GM10248 (cell line): ENCODE data around the gene EIF3A.
A peak's percentile ranks its signal among the peaks of the same experiment; 100 is the strongest.
"Not testable (repeated sequence)": the region's sequence is repeated elsewhere in the genome, so short reads cannot be mapped to it uniquely, and the experiment has no call there.

ENCODE experiments used
- CTCF ChIA-PET: fragments of 300-600 bp; sonication (Branson Sonifier 250); formaldehyde crosslinking; extraction: SDS; loops from one replicate; lab custom pipeline; 2021; ENCODE audit warnings: antibody characterized with exemption; lab: Yijun Ruan, JAX
- POLR2A ChIA-PET: fragments of 350-650 bp; sonication (Branson Sonifier 250); formaldehyde crosslinking; extraction: SDS; loops from one replicate; lab custom pipeline; 2020; ENCODE audit warnings: antibody characterized with exemption; lab: Yijun Ruan, JAX
- DNase-seq: peaks from one replicate; pipeline ENCODE4 v3.0.0; 2012; ENCODE audit errors: extremely low spot score
- TF ChIP-seq, protein P1 (sequence below): IDR thresholded peaks from 2 replicates; pipeline ENCODE4 v1.5.1; 2012; ENCODE audit warnings: mild to moderate bottlenecking, low read depth; ENCODE audit errors: extremely low read depth, missing control alignments, control extremely low read depth

Gene EIF3A

DNA sequence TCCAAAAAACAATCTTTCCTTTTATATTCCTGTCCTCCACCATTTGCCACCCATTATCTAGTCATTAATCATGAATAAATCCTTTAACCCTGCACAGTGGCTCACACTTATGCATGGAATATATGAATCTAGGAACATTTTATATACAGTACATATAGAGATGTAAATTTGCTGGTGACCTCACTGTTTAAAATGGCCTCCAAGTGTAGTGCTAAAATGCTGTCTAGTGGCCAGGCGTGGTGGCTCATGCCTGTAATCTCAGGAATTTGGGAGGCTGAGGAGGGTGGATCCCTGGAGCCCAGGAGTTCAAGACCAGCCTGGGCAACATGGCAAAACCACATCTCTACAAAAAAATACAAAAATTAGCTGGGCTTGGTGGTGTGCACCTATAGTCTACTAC lies 41.5 kb downstream of the EIF3A start:
- CTCF ChIA-PET = interaction anchor here (1.0 to 1.1 kb wide), 2 partner anchors 8 to 24 kb away, joined by 3 to 4 read pairs; no protein-coding TSS in a partner anchor
- POLR2A ChIA-PET = no interaction called here
- no peak for DNase-seq
- TF ChIP-seq, protein P1, sequence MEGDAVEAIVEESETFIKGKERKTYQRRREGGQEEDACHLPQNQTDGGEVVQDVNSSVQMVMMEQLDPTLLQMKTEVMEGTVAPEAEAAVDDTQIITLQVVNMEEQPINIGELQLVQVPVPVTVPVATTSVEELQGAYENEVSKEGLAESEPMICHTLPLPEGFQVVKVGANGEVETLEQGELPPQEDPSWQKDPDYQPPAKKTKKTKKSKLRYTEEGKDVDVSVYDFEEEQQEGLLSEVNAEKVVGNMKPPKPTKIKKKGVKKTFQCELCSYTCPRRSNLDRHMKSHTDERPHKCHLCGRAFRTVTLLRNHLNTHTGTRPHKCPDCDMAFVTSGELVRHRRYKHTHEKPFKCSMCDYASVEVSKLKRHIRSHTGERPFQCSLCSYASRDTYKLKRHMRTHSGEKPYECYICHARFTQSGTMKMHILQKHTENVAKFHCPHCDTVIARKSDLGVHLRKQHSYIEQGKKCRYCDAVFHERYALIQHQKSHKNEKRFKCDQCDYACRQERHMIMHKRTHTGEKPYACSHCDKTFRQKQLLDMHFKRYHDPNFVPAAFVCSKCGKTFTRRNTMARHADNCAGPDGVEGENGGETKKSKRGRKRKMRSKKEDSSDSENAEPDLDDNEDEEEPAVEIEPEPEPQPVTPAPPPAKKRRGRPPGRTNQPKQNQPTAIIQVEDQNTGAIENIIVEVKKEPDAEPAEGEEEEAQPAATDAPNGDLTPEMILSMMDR = no peak

DNA sequence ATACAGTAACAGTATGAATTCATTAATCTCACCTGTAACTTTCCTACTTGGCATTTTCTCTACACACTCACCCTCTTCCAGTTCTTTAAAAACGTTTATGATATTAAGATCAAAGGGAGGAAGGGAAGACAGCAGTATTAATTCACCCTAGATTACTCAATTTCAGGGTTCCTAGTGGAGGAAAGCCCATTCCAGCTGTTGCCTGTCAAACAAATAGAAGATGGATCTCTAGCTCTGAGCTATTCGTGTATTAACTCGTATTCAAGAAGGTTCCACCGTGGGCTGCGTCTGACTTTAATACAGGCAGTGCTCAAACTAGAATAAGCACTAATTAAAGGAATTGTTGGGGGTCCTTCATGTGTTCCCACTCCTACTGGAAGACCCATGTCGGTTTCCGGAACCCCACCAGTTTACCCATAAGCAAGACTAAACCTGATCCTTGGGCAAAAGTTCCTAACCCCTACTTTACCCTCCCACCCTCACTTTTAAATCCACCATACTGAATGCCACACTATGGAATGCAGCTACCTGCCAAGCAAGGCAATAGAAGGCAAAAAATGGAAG lies 49.0 kb downstream of the EIF3A start:
- CTCF ChIA-PET = interaction anchor here (1.0 to 1.4 kb wide), 4 partner anchors 8 to 178 kb away, joined by 3 read pairs; no protein-coding TSS in a partner anchor

DNA sequence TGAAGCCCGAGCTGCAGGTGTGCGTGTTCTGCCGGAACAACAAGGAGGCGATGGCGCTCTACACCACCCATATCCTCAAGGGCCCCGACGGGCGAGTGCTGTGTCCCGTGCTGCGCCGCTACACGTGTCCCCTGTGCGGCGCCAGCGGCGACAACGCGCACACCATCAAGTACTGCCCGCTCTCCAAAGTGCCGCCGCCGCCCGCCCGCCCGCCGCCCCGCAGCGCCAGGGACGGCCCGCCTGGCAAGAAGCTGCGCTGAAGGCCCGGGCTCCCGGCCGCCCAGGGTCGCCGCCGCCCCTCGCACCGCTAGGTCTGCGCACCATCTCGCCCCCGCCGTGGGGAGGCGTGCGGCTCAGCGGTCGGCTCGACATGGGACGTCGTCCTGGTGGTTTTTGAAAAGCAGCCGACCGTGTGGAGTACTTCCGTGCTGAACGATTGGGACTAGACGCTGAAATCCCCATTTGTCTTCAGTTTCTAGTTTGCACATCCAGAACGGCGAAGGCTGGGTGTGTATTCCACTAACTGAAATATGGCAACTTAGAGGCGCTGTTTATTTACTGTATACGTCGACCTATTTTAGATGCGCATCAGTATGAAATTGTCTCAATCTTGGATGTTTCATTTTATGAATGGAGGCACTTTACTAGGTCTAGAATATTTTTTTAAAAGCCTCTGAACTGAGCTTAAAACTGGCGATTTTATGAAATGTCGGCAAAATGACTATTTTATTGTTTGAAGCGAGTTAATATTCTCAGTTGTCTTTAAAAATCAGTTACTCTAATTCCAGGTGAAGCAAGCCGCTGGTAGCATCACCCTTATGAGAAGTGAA lies 50.0 kb downstream of the EIF3A start:
- TF ChIP-seq, protein P1 = peak; percentile 22
- POLR2A ChIA-PET = no interaction called here
- peak; percentile 77 for DNase-seq
- CTCF ChIA-PET = interaction anchor here (1.0 to 1.4 kb wide), 3 partner anchors 9 to 829 kb away, joined by 3 read pairs; no protein-coding TSS in a partner anchor

More for the DNA sequence above, 49.0 kb downstream of the EIF3A start:
- TF ChIP-seq, protein P1 = no peak
- POLR2A ChIA-PET = interaction anchor here (0.6 kb wide), 1 partner anchor 620 kb away, joined by 3 read pairs; the partner anchor contains the start of gene BAG3
- DNase-seq = no peak

DNA sequence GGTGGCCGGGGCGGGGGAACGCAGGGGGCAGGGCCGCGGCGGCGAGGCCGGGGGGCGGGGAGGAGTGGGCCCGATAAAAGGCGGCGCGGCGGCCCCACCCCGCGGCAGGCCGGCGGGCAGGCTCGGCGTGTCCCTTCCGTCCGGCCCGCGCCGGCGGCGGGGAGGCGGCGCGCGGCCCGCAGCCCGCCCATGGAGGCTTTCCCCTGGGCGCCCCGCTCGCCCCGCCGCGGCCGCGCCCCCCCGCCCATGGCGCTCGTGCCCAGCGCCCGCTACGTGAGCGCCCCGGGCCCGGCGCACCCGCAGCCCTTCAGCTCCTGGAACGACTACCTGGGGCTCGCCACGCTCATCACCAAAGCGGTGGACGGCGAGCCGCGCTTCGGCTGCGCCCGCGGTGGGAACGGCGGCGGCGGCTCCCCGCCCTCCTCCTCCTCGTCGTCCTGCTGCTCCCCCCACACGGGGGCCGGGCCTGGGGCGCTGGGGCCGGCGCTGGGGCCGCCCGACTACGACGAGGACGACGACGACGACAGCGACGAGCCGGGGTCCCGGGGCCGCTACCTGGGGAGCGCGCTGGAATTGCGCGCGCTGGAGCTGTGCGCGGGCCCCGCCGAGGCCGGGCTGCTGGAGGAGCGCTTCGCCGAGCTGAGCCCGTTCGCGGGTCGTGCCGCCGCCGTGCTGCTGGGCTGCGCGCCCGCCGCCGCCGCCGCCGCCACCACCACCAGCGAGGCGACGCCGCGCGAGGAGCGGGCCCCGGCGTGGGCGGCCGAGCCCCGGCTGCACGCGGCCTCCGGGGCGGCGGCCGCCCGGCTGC lies 50.8 kb downstream of the EIF3A start, which contains the start of gene NANOS1:
TSS of gene NANOS1 (plus strand) at position 102 of the 808 bp plus-strand sequence. CDS start at position 190, 88 bp downstream.
- CTCF ChIA-PET = interaction anchor here (1.4 kb wide), 1 partner anchor 830 kb away, joined by 3 read pairs; no protein-coding TSS in a partner anchor
- no peak for DNase-seq
- TF ChIP-seq, protein P1 = no peak
- POLR2A ChIA-PET = no interaction called here

DNA sequence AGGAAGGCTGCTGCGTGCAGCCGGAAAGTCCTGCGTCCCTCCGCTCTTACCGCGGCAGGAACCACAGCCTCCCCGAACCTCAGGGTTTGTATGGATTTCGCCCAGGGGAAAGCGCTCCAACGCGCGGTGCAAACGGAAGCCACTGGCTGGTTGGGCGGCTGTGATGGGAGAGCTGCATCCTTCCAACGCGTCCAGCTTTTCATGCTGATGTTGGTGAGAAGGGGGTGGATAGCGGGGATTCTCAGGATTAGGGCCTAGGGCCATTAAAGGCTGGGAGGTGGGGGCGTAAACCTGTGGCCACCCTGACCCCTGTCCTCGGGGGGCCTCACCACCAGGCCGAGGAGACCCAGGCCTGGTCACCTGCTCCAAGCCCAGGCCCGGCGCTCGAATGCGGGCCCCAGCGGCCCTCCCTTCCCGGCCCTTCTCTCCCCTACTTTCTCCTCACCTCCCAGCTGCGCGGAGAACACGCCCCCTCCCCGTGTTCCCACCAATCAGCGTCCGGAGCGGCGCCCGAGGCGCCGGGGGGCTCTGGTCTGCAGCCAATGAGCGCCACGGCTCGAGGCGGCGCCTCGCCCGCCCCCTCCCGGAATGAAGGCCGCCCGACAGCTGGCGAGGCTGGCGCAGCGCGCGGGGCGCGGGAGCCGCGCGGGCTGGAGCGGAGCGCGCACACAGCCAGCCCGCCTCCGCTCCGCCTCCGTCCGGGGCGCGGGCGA lies 51.6 kb downstream of the EIF3A start:
- TF ChIP-seq, protein P1 = no peak
- POLR2A ChIA-PET = interaction anchor here (0.6 kb wide), 1 partner anchor 19 kb away, joined by 3 read pairs; no protein-coding TSS in a partner anchor
- CTCF ChIA-PET = interaction anchor here (1.4 kb wide), 1 partner anchor 830 kb away, joined by 3 read pairs; no protein-coding TSS in a partner anchor
- DNase-seq = peak; percentile 94

DNA sequence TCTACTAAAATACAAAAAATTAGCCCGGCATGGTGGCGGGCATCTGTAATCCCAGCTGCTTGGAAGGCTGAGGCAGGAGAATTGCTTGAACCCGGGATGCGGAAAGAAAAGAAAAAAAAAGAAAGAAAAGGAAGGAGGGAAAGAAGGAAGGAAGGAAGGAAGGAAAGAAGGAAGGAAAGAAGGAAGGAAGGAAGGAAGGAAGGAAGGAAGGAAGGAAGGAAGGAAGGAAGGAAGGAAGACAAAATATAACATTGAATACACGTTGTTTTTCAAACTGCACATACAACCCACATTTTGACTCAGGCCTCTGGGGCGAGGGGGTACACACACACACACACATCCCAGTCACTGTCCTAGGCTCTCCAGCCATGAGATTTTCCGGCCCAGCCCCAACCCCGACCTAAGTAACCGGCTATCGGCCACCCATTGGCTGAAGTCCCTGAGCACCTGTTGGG lies 52.1 kb downstream of the EIF3A start:
- CTCF ChIA-PET, DNase-seq: not testable (repeated sequence)
- POLR2A ChIA-PET = interaction anchor here (0.6 kb wide), 1 partner anchor 20 kb away, joined by 3 read pairs; no protein-coding TSS in a partner anchor
